Measurements from ENCODE around the gene TRAP1.

The TRAP1 gene

GRCh38 chr16:3737181-3737580, 19.9 kb upstream of the TRAP1 start:
- TF ChIP-seq, protein P1, sequence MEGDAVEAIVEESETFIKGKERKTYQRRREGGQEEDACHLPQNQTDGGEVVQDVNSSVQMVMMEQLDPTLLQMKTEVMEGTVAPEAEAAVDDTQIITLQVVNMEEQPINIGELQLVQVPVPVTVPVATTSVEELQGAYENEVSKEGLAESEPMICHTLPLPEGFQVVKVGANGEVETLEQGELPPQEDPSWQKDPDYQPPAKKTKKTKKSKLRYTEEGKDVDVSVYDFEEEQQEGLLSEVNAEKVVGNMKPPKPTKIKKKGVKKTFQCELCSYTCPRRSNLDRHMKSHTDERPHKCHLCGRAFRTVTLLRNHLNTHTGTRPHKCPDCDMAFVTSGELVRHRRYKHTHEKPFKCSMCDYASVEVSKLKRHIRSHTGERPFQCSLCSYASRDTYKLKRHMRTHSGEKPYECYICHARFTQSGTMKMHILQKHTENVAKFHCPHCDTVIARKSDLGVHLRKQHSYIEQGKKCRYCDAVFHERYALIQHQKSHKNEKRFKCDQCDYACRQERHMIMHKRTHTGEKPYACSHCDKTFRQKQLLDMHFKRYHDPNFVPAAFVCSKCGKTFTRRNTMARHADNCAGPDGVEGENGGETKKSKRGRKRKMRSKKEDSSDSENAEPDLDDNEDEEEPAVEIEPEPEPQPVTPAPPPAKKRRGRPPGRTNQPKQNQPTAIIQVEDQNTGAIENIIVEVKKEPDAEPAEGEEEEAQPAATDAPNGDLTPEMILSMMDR (IDR thresholded peaks at IDR 0.05; ENCODE audit: low read depth, low read length): no peak

DNA sequence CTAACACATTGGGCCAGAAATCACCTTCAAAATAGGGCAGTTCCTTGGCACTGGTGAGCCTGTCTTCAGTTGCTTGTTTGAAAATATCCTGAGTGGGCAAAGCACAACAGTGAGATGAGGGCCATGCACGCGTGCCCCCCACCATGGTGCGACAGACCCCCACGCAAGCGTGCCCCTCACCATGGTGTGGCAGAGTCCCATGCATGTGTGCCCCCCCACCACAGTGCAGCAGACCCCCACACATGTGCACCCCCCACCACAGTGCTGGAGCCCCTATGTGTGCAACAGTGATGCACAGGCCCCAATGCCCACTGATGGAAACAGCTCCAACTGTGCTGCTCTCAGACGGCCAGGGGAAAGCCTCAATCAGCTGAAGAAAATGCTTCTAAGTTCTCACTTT, 18.8 kb upstream of the TRAP1 start:
- no peak overlapping the region for H3K4me3 ChIP-seq (ENCODE audit: low read depth, low read length)
- TF ChIP-seq, protein P1 (IDR thresholded peaks at IDR 0.05; ENCODE audit: low read depth, low read length): no peak

More at GRCh38 chr16:3737181-3737580, 19.9 kb upstream of the TRAP1 start:
- no peak overlapping the region for H3K4me3 ChIP-seq (ENCODE audit: low read depth, low read length)

GRCh38 chr16:3735541-3735940, 18.2 kb upstream of the TRAP1 start:
- no peak overlapping the region for H3K4me3 ChIP-seq (ENCODE audit: low read depth, low read length)
- TF ChIP-seq, protein P1 (IDR thresholded peaks at IDR 0.05; ENCODE audit: low read depth, low read length): no peak

DNA sequence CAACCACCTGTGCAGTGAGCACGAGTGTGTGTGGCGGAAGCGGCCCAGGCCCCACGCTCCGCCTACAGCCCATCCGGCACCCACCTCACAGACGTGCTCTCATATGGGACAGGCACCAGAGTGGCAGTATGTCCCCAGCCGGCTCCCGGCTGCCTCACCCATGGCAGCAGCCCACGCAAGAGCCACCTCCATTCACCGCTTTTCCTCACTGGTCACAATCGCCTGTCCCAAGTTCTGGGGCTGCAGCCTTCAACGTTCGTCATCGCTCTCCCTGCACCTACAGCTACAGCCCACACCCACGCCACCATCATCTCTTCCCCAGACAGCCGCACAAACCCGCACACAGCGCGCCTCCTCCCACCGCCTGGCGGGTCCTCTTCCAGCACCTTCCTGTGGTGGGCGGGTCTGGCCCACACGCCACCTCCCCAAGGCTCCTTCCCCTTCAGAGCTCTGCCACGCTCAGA, 17.5 kb upstream of the TRAP1 start:
- TF ChIP-seq, protein P1 (IDR thresholded peaks at IDR 0.05; ENCODE audit: low read depth, low read length): no peak

GRCh38 chr16:3734084-3734757, 16.9 kb upstream of the TRAP1 start:
- TF ChIP-seq, protein P1 (IDR thresholded peaks at IDR 0.05; ENCODE audit: low read depth, low read length): no peak
- H3K4me3 ChIP-seq (ENCODE audit: low read depth, low read length): no peak overlapping the region

More for the DNA sequence above, 17.5 kb upstream of the TRAP1 start:
- no peak overlapping the region for H3K4me3 ChIP-seq (ENCODE audit: low read depth, low read length)

GRCh38 chr16:3732171-3732570, 14.8 kb upstream of the TRAP1 start:
- no peak overlapping the region for H3K4me3 ChIP-seq (ENCODE audit: low read depth, low read length)
- TF ChIP-seq, protein P1 (IDR thresholded peaks at IDR 0.05; ENCODE audit: low read depth, low read length): no peak

DNA sequence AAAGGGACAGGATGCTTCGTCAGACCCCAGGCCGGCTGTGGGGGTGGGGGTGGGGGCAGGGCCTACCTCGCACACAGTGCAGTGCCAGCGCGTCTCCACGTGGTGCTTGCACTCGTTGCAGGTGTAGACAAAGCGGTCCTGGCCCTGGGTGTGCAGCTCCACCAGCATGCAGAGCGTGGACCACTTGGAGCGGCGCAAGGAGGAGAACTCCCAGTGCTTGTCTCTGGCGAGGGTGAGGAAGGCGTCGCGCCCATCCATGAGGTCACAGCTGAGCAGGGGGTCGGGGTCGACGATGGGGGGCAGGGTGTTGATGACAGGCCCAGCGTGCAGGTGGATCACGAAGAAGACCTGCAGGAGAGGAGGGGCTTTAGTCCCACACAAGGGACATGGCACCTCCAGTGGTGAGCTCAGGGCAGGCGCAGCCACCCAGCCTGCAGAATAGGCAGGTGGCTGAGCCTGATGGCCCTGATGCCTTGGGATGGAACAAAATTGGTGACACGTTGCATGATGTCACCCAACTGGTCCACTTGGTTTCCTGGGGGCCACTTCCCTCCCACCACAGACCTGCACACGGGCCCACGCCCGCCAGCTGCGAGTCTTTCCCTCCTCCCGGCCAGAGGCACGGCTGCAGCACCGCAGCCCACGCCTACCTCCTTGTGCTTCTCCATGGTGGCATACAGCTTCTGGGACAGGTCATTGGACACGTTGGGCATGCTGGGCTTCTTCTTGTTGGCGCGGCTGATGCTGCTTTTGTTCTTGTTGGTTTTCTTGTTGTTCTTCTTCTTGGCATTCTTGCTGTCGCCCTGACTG, 14.0 kb upstream of the TRAP1 start:
- TF ChIP-seq, protein P1 (IDR thresholded peaks at IDR 0.05; ENCODE audit: low read depth, low read length): no peak
- no peak overlapping the region for H3K4me3 ChIP-seq (ENCODE audit: low read depth, low read length)

All from WI38 (cell line).